GM21526 (cell line): ENCODE measurements around the gene SSBP3.

Source experiments
- ATAC-seq: cut with Tn5 transposase; IDR thresholded peaks from one replicate; pipeline ENCODE4 v1.9.1; 2021; ENCODE audit warnings: moderate library complexity; ENCODE audit not compliant: unreplicated experiment, low FRiP score

SSBP3 gene

GRCh38 chr1:54335011-54335754 lies 71.0 kb downstream of the SSBP3 start:
- no peak for ATAC-seq

DNA sequence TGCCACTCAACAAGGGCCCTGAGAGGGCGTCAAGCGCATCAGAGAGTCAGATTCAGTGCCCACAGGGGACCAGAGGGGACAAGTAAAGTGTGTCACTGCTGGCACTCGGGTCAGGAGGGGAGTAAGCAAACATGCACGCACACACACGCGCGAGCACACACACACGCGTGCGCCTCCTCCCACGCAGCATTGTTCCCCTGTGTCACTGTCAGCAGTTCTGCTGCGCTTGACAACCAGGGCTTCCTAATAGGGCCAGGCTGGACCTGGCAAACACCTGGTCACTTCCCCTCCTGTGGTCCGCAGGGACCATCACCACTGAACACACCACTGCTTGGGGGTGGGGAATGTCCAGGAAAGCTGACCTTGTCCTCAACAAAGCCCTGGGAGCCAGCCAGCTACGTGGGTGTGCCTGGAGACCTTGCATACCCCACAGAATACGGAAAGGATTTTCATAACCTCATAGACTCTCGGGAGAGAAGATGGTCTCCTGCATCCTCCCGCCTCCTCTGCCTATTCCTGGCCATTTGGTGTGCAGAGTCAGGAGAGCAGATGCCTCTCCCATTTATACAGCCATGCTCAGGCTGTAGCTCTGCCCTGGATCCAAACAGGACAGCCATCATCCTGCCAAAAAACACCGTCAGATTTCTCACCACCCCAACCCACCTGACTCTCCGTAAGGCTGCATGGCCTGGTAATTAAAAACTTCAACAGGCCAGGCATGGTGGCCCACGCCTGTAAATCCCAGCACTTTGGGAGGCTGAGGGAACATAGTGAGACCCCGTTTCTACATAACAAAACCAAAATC lies 73.2 kb downstream of the SSBP3 start:
- no peak for ATAC-seq

GRCh38 chr1:54331843-54332463 lies 74.2 kb downstream of the SSBP3 start:
- no peak for ATAC-seq

GRCh38 chr1:54331091-54331772 lies 75.0 kb downstream of the SSBP3 start:
- no peak for ATAC-seq

DNA sequence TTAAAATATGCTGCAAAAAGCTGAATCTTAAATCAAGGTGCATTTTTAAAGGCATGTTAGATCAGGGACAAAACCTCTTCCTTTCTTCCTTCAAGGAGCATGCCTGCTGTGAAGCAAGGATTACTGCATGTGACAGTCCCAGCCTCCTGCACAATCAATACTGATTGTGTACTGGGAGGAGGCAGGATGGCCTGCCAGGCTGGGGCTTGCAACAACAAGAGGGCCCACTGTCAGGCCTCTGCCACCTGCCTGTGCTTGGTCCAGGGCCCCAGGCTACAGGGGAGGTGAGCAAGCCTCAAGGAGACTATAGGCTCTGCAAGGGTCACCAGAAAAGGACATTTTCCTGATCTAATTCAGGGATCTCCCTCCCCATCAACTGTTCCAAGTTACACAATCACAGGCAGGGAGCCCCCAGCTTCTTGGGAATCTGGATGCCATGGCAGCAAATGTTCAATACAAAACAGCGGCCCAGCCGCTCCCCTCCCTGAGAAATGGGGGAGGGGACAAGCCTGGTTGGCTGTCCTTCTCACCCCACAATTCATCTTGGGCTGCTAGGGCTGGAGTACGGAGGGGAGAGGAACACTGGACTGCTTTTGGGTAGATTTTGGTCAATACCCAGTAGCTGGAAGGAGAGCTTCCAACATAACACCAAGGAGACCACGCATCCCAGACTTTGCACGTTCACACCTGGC lies 76.7 kb downstream of the SSBP3 start:
- no peak for ATAC-seq

DNA sequence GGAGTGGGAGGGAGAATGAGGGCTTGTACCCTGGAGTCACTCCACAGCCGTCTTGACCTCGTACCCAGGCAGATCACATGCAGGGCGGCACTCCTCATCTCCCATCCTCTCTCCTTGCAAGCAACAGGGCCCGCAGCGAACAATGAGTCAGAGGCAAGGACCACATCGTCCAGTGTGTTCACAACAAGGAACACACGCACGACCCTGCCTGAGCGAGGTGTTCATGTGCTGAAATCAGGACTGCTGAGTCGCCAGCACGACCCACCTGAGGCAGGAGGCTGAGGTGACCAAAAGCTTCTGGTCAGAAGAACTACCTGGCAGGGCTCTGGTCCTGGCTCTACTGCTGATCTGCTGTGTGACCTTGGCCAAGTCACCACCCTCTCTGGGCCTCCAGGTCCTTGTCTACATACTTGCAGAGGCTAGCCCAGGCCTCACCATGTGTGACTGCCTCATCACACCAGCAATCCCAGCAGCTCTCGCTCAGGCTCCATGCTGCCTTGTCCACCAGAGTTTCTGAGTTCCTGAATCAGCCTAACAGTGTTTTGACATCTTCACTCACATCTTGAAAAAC lies 78.0 kb downstream of the SSBP3 start:
- no peak for ATAC-seq

DNA sequence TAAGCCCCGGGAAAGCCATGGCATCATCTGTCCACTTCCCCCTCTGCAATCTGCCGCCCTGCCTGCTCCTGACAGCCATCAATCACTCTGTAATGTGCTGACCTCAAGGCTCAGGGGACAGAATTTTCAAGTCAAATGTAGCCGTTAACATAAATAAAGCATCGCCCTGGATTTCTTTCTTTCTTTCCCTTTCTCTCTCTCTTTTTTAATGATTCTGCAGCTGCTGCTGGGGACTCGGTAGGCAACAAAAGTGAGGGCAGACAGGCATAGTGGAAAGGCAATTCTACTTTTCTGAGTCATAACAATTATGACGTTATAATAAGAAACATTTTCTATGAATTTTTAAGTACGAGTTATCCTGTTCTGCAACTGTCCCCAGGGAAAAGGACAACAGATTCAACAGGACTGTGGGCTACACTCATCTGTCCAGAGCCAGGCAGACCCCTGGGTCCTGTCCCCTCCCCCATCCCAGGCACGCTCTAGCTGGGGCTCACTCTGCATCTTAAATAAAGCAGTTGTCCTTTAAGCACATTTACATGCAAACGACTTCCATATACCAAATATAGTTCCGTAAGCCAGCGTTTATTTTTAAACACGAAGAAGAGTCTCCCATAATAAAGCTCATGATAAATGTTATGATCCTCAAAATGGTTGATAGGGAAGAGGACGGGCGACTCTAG lies 78.7 kb downstream of the SSBP3 start:
- ATAC-seq = no peak

GRCh38 chr1:54326543-54327385 lies 79.4 kb downstream of the SSBP3 start:
- no peak for ATAC-seq

DNA sequence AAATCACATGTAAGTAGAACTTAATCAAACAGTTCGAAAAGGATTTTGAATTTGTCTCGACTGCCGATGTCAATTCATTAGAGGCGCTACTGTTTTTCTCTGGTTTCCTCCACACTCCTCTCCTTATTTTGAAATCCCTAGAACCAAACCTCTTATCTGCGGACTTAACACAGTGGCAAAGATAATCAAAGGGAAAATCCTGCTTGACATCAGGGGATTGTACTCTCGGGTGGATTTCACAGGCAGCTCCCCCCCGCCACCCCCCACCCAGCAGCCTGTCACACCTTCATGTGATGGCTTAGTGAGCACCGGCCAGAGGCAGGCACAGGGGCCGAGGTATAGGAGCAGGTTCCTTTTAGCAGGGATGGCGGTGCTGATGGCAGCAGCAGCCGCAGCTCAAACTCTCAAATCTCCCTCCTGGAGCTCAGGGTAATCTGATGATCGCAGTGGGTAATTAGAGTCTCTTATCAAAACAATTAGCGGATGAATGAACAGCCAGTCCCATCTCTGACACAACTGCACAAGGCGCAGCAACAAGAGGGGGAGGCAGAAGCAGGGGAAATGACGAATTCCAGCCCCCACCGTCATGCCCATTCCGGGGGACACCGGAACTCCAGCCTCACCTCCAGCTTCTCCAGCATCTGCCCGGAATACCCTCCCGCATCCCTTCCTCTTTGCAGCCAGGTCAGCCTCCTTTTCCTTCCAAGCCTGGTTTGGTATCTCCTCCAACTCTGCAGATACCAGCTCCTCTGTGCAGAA lies 80.3 kb downstream of the SSBP3 start:
- no peak for ATAC-seq

- no peak for ATAC-seq
These were observed 80.9 kb downstream of the SSBP3 start for GRCh38 chr1:54325284-54325683.

DNA sequence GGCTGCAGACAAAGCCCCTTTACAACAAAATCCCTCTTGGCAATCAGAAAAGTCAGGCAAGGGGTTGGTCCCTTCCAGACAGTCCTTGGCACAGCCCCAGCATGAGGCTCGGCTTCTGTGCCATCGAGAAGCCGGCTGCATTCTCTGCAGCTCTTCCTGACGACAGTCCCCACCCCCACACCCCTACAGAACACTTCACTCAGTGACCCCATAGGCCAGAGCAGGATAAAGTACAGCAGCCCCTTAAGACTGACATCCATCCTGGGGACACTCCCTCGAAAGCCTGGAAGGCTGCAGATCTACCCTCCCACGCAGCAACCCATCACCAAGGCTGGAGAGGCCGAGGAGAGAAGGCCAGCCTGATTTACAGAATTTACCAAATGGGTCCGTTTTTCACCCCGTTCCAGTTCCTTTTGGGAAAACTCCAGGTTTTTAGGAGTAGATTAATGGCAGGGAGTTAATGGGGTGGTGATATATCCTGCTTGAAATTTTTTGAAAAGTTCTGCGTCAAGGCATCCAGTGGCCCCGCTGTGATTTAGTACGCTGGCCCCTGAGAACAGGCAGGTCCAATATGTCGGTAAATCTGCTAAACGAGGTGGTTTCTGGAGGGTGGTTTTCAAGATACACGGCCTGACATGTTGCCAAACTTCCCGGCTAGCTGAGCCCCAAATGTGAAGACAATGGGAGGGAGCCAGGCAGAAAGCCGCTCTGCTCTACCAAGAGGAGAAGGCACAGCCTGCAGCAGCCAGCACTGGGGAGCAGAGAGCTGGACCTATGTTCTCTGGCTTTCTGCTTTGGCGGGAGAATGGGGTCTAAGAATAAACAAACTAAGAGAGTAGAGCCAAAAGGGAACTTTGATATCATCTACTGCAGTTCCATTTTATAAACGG lies 81.7 kb downstream of the SSBP3 start:
- no peak for ATAC-seq

- no peak for ATAC-seq
These were observed 82.3 kb downstream of the SSBP3 start for GRCh38 chr1:54323921-54324250.

- ATAC-seq = no peak
These were observed 82.9 kb downstream of the SSBP3 start for GRCh38 chr1:54323324-54323739.

DNA sequence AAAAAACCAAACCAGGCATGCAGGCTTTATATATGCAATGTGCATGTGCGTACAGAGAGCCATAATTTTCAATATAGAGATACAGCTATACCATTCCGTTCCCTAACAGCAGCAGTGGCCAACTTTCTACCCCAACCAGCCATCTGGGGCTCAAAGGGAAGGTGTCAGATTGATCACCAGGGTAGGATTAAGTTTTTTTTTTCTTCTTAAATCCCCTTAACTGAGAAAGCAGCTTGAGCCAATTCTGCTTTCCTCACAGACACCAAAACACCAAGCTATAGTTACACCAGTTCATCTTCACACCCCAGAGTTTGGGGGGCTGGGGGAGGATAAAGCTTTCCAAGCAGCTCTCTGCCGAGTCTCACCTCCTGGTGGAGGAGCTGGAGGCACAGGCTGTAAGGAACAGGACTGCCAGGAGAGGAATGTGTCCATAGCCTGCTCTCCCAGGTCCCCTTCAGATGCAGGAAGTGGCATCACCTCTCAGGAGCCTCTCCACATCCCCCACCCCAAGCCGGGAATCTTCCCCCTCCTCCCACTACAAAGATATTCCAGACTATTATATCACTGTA lies 87.9 kb downstream of the SSBP3 start:
- no peak for ATAC-seq

- no peak for ATAC-seq
These were observed 89.1 kb downstream of the SSBP3 start for GRCh38 chr1:54317084-54317483.

GRCh38 chr1:54315099-54315498 lies 91.1 kb downstream of the SSBP3 start:
- no peak for ATAC-seq

GRCh38 chr1:54314696-54315095 lies 91.5 kb downstream of the SSBP3 start:
- ATAC-seq = no peak
